ENCODE measurements around the gene SRM.

Gene SRM

DNA sequence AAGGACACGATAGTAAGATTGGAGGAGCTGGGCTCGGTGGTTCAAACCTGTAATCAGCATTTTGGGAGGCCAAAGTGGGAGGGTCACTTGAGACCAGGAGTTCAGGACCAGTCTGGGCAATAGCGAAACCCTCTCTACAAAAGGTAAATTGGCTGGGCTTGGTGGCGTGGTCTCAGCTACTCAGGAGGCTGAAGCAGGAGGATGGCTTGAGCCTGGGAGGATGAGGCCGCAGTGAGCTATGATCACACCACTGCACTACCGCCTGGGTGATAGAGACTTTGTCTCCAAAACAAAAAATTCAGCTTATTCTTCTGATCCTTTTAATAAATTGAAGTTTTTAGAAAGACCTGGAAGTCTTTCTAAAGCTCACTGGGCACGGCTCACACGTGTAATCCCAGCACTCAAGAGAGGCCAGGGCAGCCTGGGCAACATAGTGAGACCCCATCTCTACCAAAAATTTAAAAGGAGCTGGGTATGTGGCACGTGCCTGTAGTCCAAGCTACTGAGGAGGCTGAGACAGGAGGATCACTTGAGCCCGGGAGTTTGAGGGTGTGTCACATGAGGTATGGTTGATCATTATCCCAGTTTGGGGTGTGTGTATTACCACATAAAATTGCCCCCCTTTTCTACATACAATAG is 28.1 kb downstream of the SRM start:
- Histone ChIP-seq H3K4ac (ENCODE audit: low read depth in 1 of 2, low read length in 2 of 2) (no peak overlapping the region), H3K79me1 (replicated peaks; ENCODE audit: low read length, poor library complexity, severe bottlenecking) (no peaks in the 10 kb centered on the region), H2AFZ (ENCODE audit: low read depth, low read length) (no peak overlapping the region), H3K18ac (ENCODE audit: low read depth in 1 of 2, low read length in 2 of 2) (no peak overlapping the region), H4K8ac (ENCODE audit: low read length) (no peak overlapping the region), H3K4me2 (ENCODE audit: low read length, poor library complexity, severe bottlenecking) (no peak overlapping the region), H3K23ac (ENCODE audit: low read length in 2 of 2) (no peak overlapping the region), H3K27me3 (ENCODE audit: control insufficient read depth in 1 of 2, insufficient read depth in 1 of 2, low read length in 2 of 2) (peaks cover 0 to 3% of the 10 kb centered on the region in 2 experiments), H3K9ac (ENCODE audit: low read length) (no peak overlapping the region), H3K27ac (ENCODE audit: low read length, poor library complexity, severe bottlenecking) (no peak overlapping the region), H3K4me1 (ENCODE audit: control insufficient read depth, insufficient read depth, low read depth, low read length) (no peaks in the 10 kb centered on the region), H3K14ac (ENCODE audit: low read length in 2 of 2) (no peak overlapping the region), H3K4me3 (ENCODE audit: insufficient read depth in 1 of 2, low read depth in 1 of 2, low read length in 2 of 2) (no peak overlapping the region), H3K36me3 (ENCODE audit: control insufficient read depth in 1 of 2, insufficient read depth in 2 of 2, low read depth in 1 of 2, low read length in 2 of 2) (peaks cover 13 to 31% of the 10 kb centered on the region in 2 experiments), H2BK12ac (ENCODE audit: low read length in 2 of 2) (no peak overlapping the region), H2BK15ac (ENCODE audit: low read depth, poor library complexity, severe bottlenecking) (no peak overlapping the region), H2BK120ac (ENCODE audit: low read depth, low read length) (no peak overlapping the region), H2BK5ac (ENCODE audit: low read depth, low read length, poor library complexity, severe bottlenecking) (no peak overlapping the region), H3K9me3 (ENCODE audit: control insufficient read depth, low read length) (no peaks in the 10 kb centered on the region), H4K91ac (ENCODE audit: low read length) (no peak overlapping the region), H2AK5ac (ENCODE audit: low read length, severe bottlenecking) (no peak overlapping the region)
- DNase-seq, result no peak
- 100% methylated on average over 6 of the region's 10 CpGs for WGBS

DNA sequence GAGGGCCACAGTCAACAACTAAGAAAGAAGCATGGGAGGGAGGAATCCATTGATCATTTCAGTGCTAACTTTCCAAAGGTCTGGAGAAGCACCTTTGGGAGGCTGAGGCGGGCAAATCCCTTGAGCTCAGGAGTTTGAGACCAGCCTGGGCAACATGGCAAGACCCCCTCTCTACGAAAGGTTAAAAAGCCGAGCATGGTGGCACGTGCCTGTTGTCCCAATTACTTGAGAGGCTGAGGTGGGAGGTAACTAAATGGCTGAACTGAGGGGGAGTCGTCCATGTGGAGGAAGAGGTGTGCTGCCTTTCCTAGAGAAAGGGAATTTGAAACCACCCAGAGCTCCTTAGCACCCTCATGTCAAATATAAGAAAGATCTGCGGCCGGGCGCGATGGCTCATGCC is 29.0 kb downstream of the SRM start:
- Histone ChIP-seq H3K9ac (ENCODE audit: low read length) (no peak overlapping the region), H3K18ac (ENCODE audit: low read depth in 1 of 2, low read length in 2 of 2) (no peak overlapping the region), H2BK120ac (ENCODE audit: low read depth, low read length) (no peak overlapping the region), H3K36me3 (ENCODE audit: control insufficient read depth in 1 of 2, insufficient read depth in 2 of 2, low read depth in 1 of 2, low read length in 2 of 2) (peaks cover 16 to 40% of the 10 kb centered on the region in 2 experiments), H2AK5ac (ENCODE audit: low read length, severe bottlenecking) (no peak overlapping the region), H3K79me1 (replicated peaks; ENCODE audit: low read length, poor library complexity, severe bottlenecking) (no peaks in the 10 kb centered on the region), H4K91ac (ENCODE audit: low read length) (no peak overlapping the region), H3K4ac (ENCODE audit: low read depth in 1 of 2, low read length in 2 of 2) (no peak overlapping the region), H2BK15ac (ENCODE audit: low read depth, poor library complexity, severe bottlenecking) (no peak overlapping the region), H2BK12ac (ENCODE audit: low read length in 2 of 2) (no peak overlapping the region), H2BK5ac (ENCODE audit: low read depth, low read length, poor library complexity, severe bottlenecking) (no peak overlapping the region), H3K27me3 (ENCODE audit: control insufficient read depth in 1 of 2, insufficient read depth in 1 of 2, low read length in 2 of 2) (no peaks in the 10 kb centered on the region), H2AFZ (ENCODE audit: low read depth, low read length) (no peak overlapping the region), H3K4me3 (ENCODE audit: insufficient read depth in 1 of 2, low read depth in 1 of 2, low read length in 2 of 2) (no peak overlapping the region), H3K4me1 (ENCODE audit: control insufficient read depth, insufficient read depth, low read depth, low read length) (no peaks in the 10 kb centered on the region), H3K9me3 (ENCODE audit: control insufficient read depth, low read length) (no peaks in the 10 kb centered on the region), H4K8ac (ENCODE audit: low read length) (no peak overlapping the region), H3K23ac (ENCODE audit: low read length in 2 of 2) (no peak overlapping the region), H3K4me2 (ENCODE audit: low read length, poor library complexity, severe bottlenecking) (no peak overlapping the region), H3K27ac (ENCODE audit: low read length, poor library complexity, severe bottlenecking) (no peak overlapping the region), H3K14ac (ENCODE audit: low read length in 2 of 2) (no peak overlapping the region)
- WGBS, result 97% methylated on average over 9 of the region's 9 CpGs
- DNase-seq, result no peak

DNA sequence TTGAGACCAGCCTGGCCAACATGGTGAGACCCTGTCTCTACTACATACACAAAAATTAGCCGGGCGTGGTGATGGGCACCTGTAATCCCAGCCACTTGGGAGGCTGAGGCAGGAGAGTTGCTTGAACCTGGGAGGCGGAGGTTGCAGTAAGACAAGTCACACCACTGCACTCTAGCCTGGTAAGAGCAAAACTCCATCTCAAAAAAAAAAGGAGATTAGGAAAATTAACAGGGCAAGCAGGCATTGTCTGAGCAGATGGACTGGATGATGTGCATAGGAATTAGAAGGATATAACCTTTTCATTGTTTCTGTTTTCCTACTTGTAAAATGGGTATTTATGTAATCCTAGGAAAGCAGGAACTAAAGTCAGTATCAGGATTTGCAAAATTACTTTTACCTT is 31.8 kb downstream of the SRM start:
- Histone ChIP-seq H2AFZ (ENCODE audit: low read depth, low read length) (no peak overlapping the region), H3K27ac (ENCODE audit: low read length, poor library complexity, severe bottlenecking) (no peak overlapping the region), H3K18ac (ENCODE audit: low read depth in 1 of 2, low read length in 2 of 2) (no peak overlapping the region), H2BK5ac (ENCODE audit: low read depth, low read length, poor library complexity, severe bottlenecking) (no peak overlapping the region), H3K4me3 (ENCODE audit: insufficient read depth in 1 of 2, low read depth in 1 of 2, low read length in 2 of 2) (no peak overlapping the region), H3K9me3 (ENCODE audit: control insufficient read depth, low read length) (no peaks in the 10 kb centered on the region), H4K91ac (ENCODE audit: low read length) (no peak overlapping the region), H3K36me3 (ENCODE audit: control insufficient read depth in 1 of 2, insufficient read depth in 2 of 2, low read depth in 1 of 2, low read length in 2 of 2) (peaks cover 19 to 69% of the 10 kb centered on the region in 2 experiments), H3K23ac (ENCODE audit: low read length in 2 of 2) (no peak overlapping the region), H3K4me2 (ENCODE audit: low read length, poor library complexity, severe bottlenecking) (no peak overlapping the region), H3K27me3 (ENCODE audit: control insufficient read depth in 1 of 2, insufficient read depth in 1 of 2, low read length in 2 of 2) (no peaks in the 10 kb centered on the region), H4K8ac (ENCODE audit: low read length) (no peak overlapping the region), H2BK120ac (ENCODE audit: low read depth, low read length) (no peak overlapping the region), H2BK12ac (ENCODE audit: low read length in 2 of 2) (no peak overlapping the region), H3K4me1 (ENCODE audit: control insufficient read depth, insufficient read depth, low read depth, low read length) (no peaks in the 10 kb centered on the region), H3K79me1 (replicated peaks; ENCODE audit: low read length, poor library complexity, severe bottlenecking) (peaks cover 1% of the 10 kb centered on the region), H3K14ac (ENCODE audit: low read length in 2 of 2) (no peak overlapping the region), H3K9ac (ENCODE audit: low read length) (no peak overlapping the region), H3K4ac (ENCODE audit: low read depth in 1 of 2, low read length in 2 of 2) (no peak overlapping the region), H2AK5ac (ENCODE audit: low read length, severe bottlenecking) (no peak overlapping the region), H2BK15ac (ENCODE audit: low read depth, poor library complexity, severe bottlenecking) (no peak overlapping the region)
- WGBS, result 100% methylated on average over 3 of the region's 3 CpGs
- DNase-seq, result no peak

DNA sequence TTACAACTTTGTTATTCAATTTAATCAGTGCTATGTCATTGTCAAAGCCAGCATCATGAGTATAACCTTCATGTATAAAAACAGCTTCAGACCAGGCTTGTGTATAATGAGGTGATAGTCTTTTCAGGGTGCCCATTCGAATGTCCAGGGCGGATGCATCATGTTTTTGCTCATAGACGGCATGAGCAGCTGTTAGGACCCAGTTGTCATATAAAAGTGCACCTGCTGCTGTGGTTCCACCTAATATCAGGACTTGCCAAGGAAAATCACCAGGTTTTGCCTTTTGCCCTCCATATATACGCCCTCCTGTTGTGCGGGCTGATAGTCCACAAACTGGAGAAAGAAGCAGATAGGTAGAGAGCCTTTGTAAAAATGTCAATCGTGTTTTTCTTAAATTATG is 32.5 kb downstream of the SRM start:
- H3K23ac ChIP-seq (ENCODE audit: low read length in 2 of 2), result no peak overlapping the region

More for the DNA sequence above, 32.5 kb downstream of the SRM start:
- H4K91ac ChIP-seq (ENCODE audit: low read length), result no peak overlapping the region
- H3K27ac ChIP-seq (ENCODE audit: low read length, poor library complexity, severe bottlenecking), result no peak overlapping the region
- H3K9me3 ChIP-seq (ENCODE audit: control insufficient read depth, low read length), result no peaks in the 10 kb centered on the region
- H2AK5ac ChIP-seq (ENCODE audit: low read length, severe bottlenecking), result no peak overlapping the region
- H3K18ac ChIP-seq (ENCODE audit: low read depth in 1 of 2, low read length in 2 of 2), result no peak overlapping the region
- no peak overlapping the region for H2BK120ac ChIP-seq (ENCODE audit: low read depth, low read length)
- WGBS, result 81% methylated on average over 6 of the region's 6 CpGs
- H3K36me3 ChIP-seq (ENCODE audit: control insufficient read depth in 1 of 2, insufficient read depth in 2 of 2, low read depth in 1 of 2, low read length in 2 of 2), result peaks cover 21 to 75% of the 10 kb centered on the region in 2 experiments
- H3K79me1 ChIP-seq (replicated peaks; ENCODE audit: low read length, poor library complexity, severe bottlenecking), result peaks cover 1% of the 10 kb centered on the region
- no peak overlapping the region for H3K4ac ChIP-seq (ENCODE audit: low read depth in 1 of 2, low read length in 2 of 2)
- H2BK5ac ChIP-seq (ENCODE audit: low read depth, low read length, poor library complexity, severe bottlenecking), result no peak overlapping the region
- DNase-seq, result no peak
- no peak overlapping the region for H3K4me2 ChIP-seq (ENCODE audit: low read length, poor library complexity, severe bottlenecking)
- H3K4me3 ChIP-seq (ENCODE audit: insufficient read depth in 1 of 2, low read depth in 1 of 2, low read length in 2 of 2), result no peak overlapping the region
- H2BK15ac ChIP-seq (ENCODE audit: low read depth, poor library complexity, severe bottlenecking), result no peak overlapping the region
- H2AFZ ChIP-seq (ENCODE audit: low read depth, low read length), result no peak overlapping the region
- H3K4me1 ChIP-seq (ENCODE audit: control insufficient read depth, insufficient read depth, low read depth, low read length), result no peaks in the 10 kb centered on the region
- H3K27me3 ChIP-seq (ENCODE audit: control insufficient read depth in 1 of 2, insufficient read depth in 1 of 2, low read length in 2 of 2), result no peaks in the 10 kb centered on the region
- no peak overlapping the region for H4K8ac ChIP-seq (ENCODE audit: low read length)
- no peak overlapping the region for H3K9ac ChIP-seq (ENCODE audit: low read length)
- H3K14ac ChIP-seq (ENCODE audit: low read length in 2 of 2), result peak overlapping the region in 1 of 2 experiments; percentile 1
- no peak overlapping the region for H2BK12ac ChIP-seq (ENCODE audit: low read length in 2 of 2)

Measured in mesenchymal stem cell (in vitro differentiated cells and primary cell).